ENCODE results near the gene ERICH4. TPM values are rescaled to one million over a fixed set of nuclear protein-coding genes. Genes with fewer than 3 reads are reported as not detected.

The ERICH4 gene
- total RNA-seq, 2 experiments from 2014 or later: not detected

GRCh38 chr19:41449865-41450178 is 6.9 kb downstream of the ERICH4 start:
- Histone ChIP-seq H3K4me1 (ENCODE audit: insufficient read depth, low read length, poor library complexity, severe bottlenecking) (peaks cover 24% of the 10 kb centered on the region), H3K4me3 (ENCODE audit: low read depth, low read length, poor library complexity, severe bottlenecking) (no peak overlapping the region), H3K9me3 (ENCODE audit: low read length) (no peaks in the 10 kb centered on the region), H3K9me2 (ENCODE audit: insufficient read depth, low read length) (no peaks in the 10 kb centered on the region), H3K27ac (ENCODE audit: low read depth, low read length, poor library complexity, severe bottlenecking) (no peak overlapping the region), H2AFZ (ENCODE audit: low read length) (peak overlapping the region; percentile 86; the same call in 1 of the 2 replicates), H3K4me2 (ENCODE audit: low read length) (peak overlapping the region; percentile 62), H3K36me3 (ENCODE audit: insufficient read depth, low read length) (no peaks in the 10 kb centered on the region), H3K79me2 (ENCODE audit: insufficient read depth, low read depth, low read length) (no peaks in the 10 kb centered on the region), H4K20me1 (ENCODE audit: insufficient read depth, low read length) (no peaks in the 10 kb centered on the region)
- intact Hi-C loops (cut with micrococcal nuclease; ENCODE audit: unreplicated experiment): loop anchor here (1.0 to 2.0 kb wide), 6 partner anchors 67 to 147 kb away; no protein-coding TSS in a partner anchor
- POLR2A ChIA-PET: interaction anchor here (1.7 to 1.9 kb wide), 2 partner anchors 10 to 117 kb away, joined by 4 to 10 read pairs; partner anchors contain the start of gene DMAC2
- TF ChIP-seq EZH2phosphoT487 (IDR thresholded peaks at IDR 0.05; ENCODE audit: borderline replicate concordance, low read depth, low read length) (no peak), CTCF (conservative IDR thresholded peaks at IDR 0.05; ENCODE audit: low read length) (no peak)
- CTCF ChIA-PET (ENCODE audit: unreplicated experiment): interaction anchor here (1.4 kb wide), 1 partner anchor 114 kb away, joined by 3 read pairs; no protein-coding TSS in a partner anchor
- DNase-seq (ENCODE audit: low spot score): no peak
- no TSS peak for BruUV-seq (replicated peaks)

GRCh38 chr19:41452584-41453275 is 9.8 kb downstream of the ERICH4 start:
- Histone ChIP-seq H3K9me3 (ENCODE audit: low read length) (no peaks in the 10 kb centered on the region), H3K9me2 (ENCODE audit: insufficient read depth, low read length) (no peaks in the 10 kb centered on the region), H3K4me2 (ENCODE audit: low read length) (no peak overlapping the region), H3K79me2 (ENCODE audit: insufficient read depth, low read depth, low read length) (no peaks in the 10 kb centered on the region), H2AFZ (ENCODE audit: low read length) (no peak overlapping the region), H4K20me1 (ENCODE audit: insufficient read depth, low read length) (no peaks in the 10 kb centered on the region), H3K36me3 (ENCODE audit: insufficient read depth, low read length) (no peaks in the 10 kb centered on the region), H3K4me3 (ENCODE audit: low read depth, low read length, poor library complexity, severe bottlenecking) (no peak overlapping the region), H3K27ac (ENCODE audit: low read depth, low read length, poor library complexity, severe bottlenecking) (no peak overlapping the region), H3K4me1 (ENCODE audit: insufficient read depth, low read length, poor library complexity, severe bottlenecking) (peaks cover 24% of the 10 kb centered on the region)
- CTCF ChIA-PET (ENCODE audit: unreplicated experiment): no interaction called here
- TF ChIP-seq CTCF (conservative IDR thresholded peaks at IDR 0.05; ENCODE audit: low read length) (no peak), EZH2phosphoT487 (IDR thresholded peaks at IDR 0.05; ENCODE audit: borderline replicate concordance, low read depth, low read length) (no peak)
- BruUV-seq (replicated peaks): no TSS peak
- intact Hi-C loops (cut with micrococcal nuclease; ENCODE audit: unreplicated experiment): no loop called here
- POLR2A ChIA-PET: no interaction called here
- no peak for DNase-seq (ENCODE audit: low spot score)

- H3K9me2 ChIP-seq (ENCODE audit: insufficient read depth, low read length): no peaks in the 10 kb centered on the region
- CTCF ChIA-PET (ENCODE audit: unreplicated experiment): no interaction called here
- H3K79me2 ChIP-seq (ENCODE audit: insufficient read depth, low read depth, low read length): no peaks in the 10 kb centered on the region
- no peak for DNase-seq (ENCODE audit: low spot score)
- H3K9me3 ChIP-seq (ENCODE audit: low read length): no peaks in the 10 kb centered on the region
- H3K4me1 ChIP-seq (ENCODE audit: insufficient read depth, low read length, poor library complexity, severe bottlenecking): peaks cover 11% of the 10 kb centered on the region
- intact Hi-C loops (cut with micrococcal nuclease; ENCODE audit: unreplicated experiment): no loop called here
- no peak overlapping the region for H3K4me3 ChIP-seq (ENCODE audit: low read depth, low read length, poor library complexity, severe bottlenecking)
- H3K27ac ChIP-seq (ENCODE audit: low read depth, low read length, poor library complexity, severe bottlenecking): no peak overlapping the region
- H3K36me3 ChIP-seq (ENCODE audit: insufficient read depth, low read length): no peaks in the 10 kb centered on the region
- H3K4me2 ChIP-seq (ENCODE audit: low read length): no peak overlapping the region
- BruUV-seq (replicated peaks): no TSS peak
- no peak overlapping the region for H2AFZ ChIP-seq (ENCODE audit: low read length)
- POLR2A ChIA-PET: interaction anchor here (0.6 to 1.1 kb wide), 2 partner anchors 102 to 137 kb away, joined by 3 to 4 read pairs; no protein-coding TSS in a partner anchor
- TF ChIP-seq CTCF (conservative IDR thresholded peaks at IDR 0.05; ENCODE audit: low read length) (no peak), EZH2phosphoT487 (IDR thresholded peaks at IDR 0.05; ENCODE audit: borderline replicate concordance, low read depth, low read length) (no peak)
- H4K20me1 ChIP-seq (ENCODE audit: insufficient read depth, low read length): no peaks in the 10 kb centered on the region
Observed at GRCh38 chr19:41455936-41456335, 13.0 kb downstream of the ERICH4 start.

All from OCI-LY7 (cell line).